ENCODE data around the gene GPR162. TPM values are rescaled to one million over a fixed set of nuclear protein-coding genes. Genes with fewer than 3 reads are reported as not detected.

Gene GPR162
- total RNA-seq, 1 experiment from 2014 or later: 18.3 TPM

GRCh38 chr12:6810758-6811157 is 10.9 kb upstream of the GPR162 start:
- CTCF ChIA-PET: interaction anchor here (0.7 kb wide), 1 partner anchor 177 kb away, joined by 10 read pairs; no protein-coding TSS in a partner anchor
- Histone ChIP-seq H3K4me3 (ENCODE audit: low read depth, low read length, poor library complexity, severe bottlenecking) (no peak overlapping the region), H3K27ac (ENCODE audit: low read depth, low read length, poor library complexity, severe bottlenecking) (no peak overlapping the region), H3K27me3 (replicated peaks; ENCODE audit: insufficient read depth, low read depth, low read length, poor library complexity) (no peaks in the 10 kb centered on the region), H3K4me1 (ENCODE audit: insufficient read depth, low read length, poor library complexity, severe bottlenecking) (no peaks in the 10 kb centered on the region), H3K36me3 (ENCODE audit: insufficient read depth, low read length, poor library complexity, severe bottlenecking) (no peaks in the 10 kb centered on the region), H3K9me3 (ENCODE audit: low read depth, low read length, poor library complexity, severe bottlenecking) (no peaks in the 10 kb centered on the region)
- BruUV-seq (replicated peaks): no TSS peak
- intact Hi-C loops (cut with micrococcal nuclease; ENCODE audit: unreplicated experiment): no loop called here
- TF ChIP-seq EZH2 (IDR thresholded peaks at IDR 0.05; ENCODE audit: borderline replicate concordance, low read depth, low read length, poor library complexity, severe bottlenecking) (no peak), CTCF (conservative IDR thresholded peaks at IDR 0.05; ENCODE audit: low read depth, low read length) (no peak)
- DNase-seq (ENCODE audit: low spot score): no peak
- POLR2A ChIA-PET (ENCODE audit: low non-redundant PET): no interaction called here

DNA sequence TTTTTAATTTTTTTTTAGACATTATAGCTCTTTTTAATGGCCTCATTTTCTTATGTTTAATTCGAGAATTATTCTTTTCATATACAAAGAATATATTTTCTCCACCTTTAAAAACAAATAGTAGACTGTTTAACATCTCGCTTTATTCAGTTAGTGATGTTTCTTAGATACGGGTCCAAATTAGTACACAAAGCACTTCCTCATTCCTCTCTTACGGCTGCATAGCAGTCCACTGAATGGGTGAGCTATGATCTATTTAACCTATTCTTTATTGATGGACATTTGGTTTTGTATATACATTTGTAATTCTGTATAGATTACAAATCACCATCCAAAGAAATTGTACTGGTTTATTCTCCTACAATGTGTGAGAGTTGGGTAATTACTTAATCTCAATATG is 8.3 kb upstream of the GPR162 start:
- Histone ChIP-seq H3K27ac (ENCODE audit: low read depth, low read length, poor library complexity, severe bottlenecking) (no peak overlapping the region), H3K27me3 (replicated peaks; ENCODE audit: insufficient read depth, low read depth, low read length, poor library complexity) (no peaks in the 10 kb centered on the region), H3K4me3 (ENCODE audit: low read depth, low read length, poor library complexity, severe bottlenecking) (no peak overlapping the region), H3K36me3 (ENCODE audit: insufficient read depth, low read length, poor library complexity, severe bottlenecking) (no peaks in the 10 kb centered on the region), H3K9me3 (ENCODE audit: low read depth, low read length, poor library complexity, severe bottlenecking) (no peaks in the 10 kb centered on the region), H3K4me1 (ENCODE audit: insufficient read depth, low read length, poor library complexity, severe bottlenecking) (no peaks in the 10 kb centered on the region)
- TF ChIP-seq CTCF (conservative IDR thresholded peaks at IDR 0.05; ENCODE audit: low read depth, low read length) (no peak), EZH2 (IDR thresholded peaks at IDR 0.05; ENCODE audit: borderline replicate concordance, low read depth, low read length, poor library complexity, severe bottlenecking) (no peak)
- DNase-seq (ENCODE audit: low spot score): no peak
- BruUV-seq (replicated peaks): no TSS peak
- POLR2A ChIA-PET (ENCODE audit: low non-redundant PET): no interaction called here
- intact Hi-C loops (cut with micrococcal nuclease; ENCODE audit: unreplicated experiment): no loop called here
- CTCF ChIA-PET: interaction anchor here (0.6 to 0.7 kb wide), 2 partner anchors 21 to 120 kb away, joined by 3 to 5 read pairs; no protein-coding TSS in a partner anchor

DNA sequence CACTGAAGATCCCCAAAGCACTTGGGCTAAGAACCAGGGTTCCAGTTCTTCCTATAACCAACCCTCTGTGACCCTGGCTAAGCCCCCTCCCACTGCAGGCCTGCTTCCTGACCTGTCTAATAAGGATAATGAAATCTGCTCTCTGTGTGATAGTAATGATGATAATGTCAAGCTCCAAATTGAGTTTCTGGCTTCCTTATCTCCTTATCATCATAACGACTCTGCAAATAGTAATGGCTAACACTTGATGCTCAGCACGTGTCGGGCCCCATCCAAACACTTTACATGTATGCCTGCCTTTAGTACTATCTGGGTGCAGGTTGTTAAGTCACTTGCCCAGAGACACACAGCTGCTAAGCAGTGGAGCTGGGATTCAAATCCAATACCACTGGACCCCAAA is 5.0 kb upstream of the GPR162 start:
- intact Hi-C loops (cut with micrococcal nuclease; ENCODE audit: unreplicated experiment): no loop called here
- H3K27me3 ChIP-seq (replicated peaks; ENCODE audit: insufficient read depth, low read depth, low read length, poor library complexity): no peaks in the 10 kb centered on the region
- no peak overlapping the region for H3K27ac ChIP-seq (ENCODE audit: low read depth, low read length, poor library complexity, severe bottlenecking)
- TF ChIP-seq CTCF (conservative IDR thresholded peaks at IDR 0.05; ENCODE audit: low read depth, low read length) (no peak), EZH2 (IDR thresholded peaks at IDR 0.05; ENCODE audit: borderline replicate concordance, low read depth, low read length, poor library complexity, severe bottlenecking) (no peak)
- ChIA-PET CTCF (no interaction called here), POLR2A (ENCODE audit: low non-redundant PET) (no interaction called here)
- no peaks in the 10 kb centered on the region for H3K9me3 ChIP-seq (ENCODE audit: low read depth, low read length, poor library complexity, severe bottlenecking)
- no peak overlapping the region for H3K4me3 ChIP-seq (ENCODE audit: low read depth, low read length, poor library complexity, severe bottlenecking)
- BruUV-seq (replicated peaks): no TSS peak
- H3K36me3 ChIP-seq (ENCODE audit: insufficient read depth, low read length, poor library complexity, severe bottlenecking): no peaks in the 10 kb centered on the region
- peaks cover 7% of the 10 kb centered on the region for H3K4me1 ChIP-seq (ENCODE audit: insufficient read depth, low read length, poor library complexity, severe bottlenecking)
- no peak for DNase-seq (ENCODE audit: low spot score)

Data from A673 (cell line).